ENCODE measurements around the gene AFDN. TPM values are rescaled to one million over a fixed set of nuclear protein-coding genes. Genes with fewer than 3 reads are reported as not detected.
"Not testable (repeated sequence)": the region's sequence is repeated elsewhere in the genome, so short reads cannot be mapped to it uniquely, and the experiment has no call there.

The AFDN gene
- total RNA-seq, 8 experiments from 2014 or later = 18.1 to 161 (median 103) TPM

GRCh38 chr6:167997642-167998041 lies 170.9 kb downstream of the AFDN start, which contains the start of gene KIF25:
Gene KIF25 (plus strand): TSS chr6:167997671. CDS start chr6:168029586, 31,915 bp downstream.
- H3K27ac ChIP-seq = peak within 1 kb of the TSS in 1 of 2 donors; percentile 60
- in situ Hi-C loops (cut with MboI; ENCODE audit: low pct_unique_long_range_greater_than_20kb in 2 of 9, low sequenced_read_pairs in 9 of 9, unreplicated experiment in 9 of 9) = no loop called here
- 0 to 100% (median 89%) methylated on average over 1 to 8 of the region's 9 CpGs; no CpG with 5 or more reads in 3 of the 10 experiments for WGBS, 10 experiments
- peaks cover 13 to 17% of the 10 kb centered on the region in 2 donors for H3K4me1 ChIP-seq (replicated peaks in 1 of 2)
- no peak for ATAC-seq (replicated peaks in 6 of 8)
- no peak within 1 kb of the TSS for H3K4me3 ChIP-seq

GRCh38 chr6:167998215-167998614 lies 171.5 kb downstream of the AFDN start:
- 35 to 100% (median 88%) methylated on average over 1 to 5 of the region's 5 CpGs; no CpG with 5 or more reads in 4 of the 10 experiments for WGBS, 10 experiments
- Histone ChIP-seq H3K4me3 (no peak overlapping the region), H3K27ac (no peak overlapping the region), H3K4me1 (replicated peaks in 1 of 2) (peaks cover 19 to 22% of the 10 kb centered on the region in 2 donors)
- in situ Hi-C loops (cut with MboI; ENCODE audit: low pct_unique_long_range_greater_than_20kb in 2 of 9, low sequenced_read_pairs in 9 of 9, unreplicated experiment in 9 of 9) = no loop called here
- ATAC-seq (replicated peaks in 6 of 8) = peak in 4 of 8 experiments; percentile 24 to 53 (median 34)

GRCh38 chr6:168000198-168001028 lies 173.7 kb downstream of the AFDN start:
- in situ Hi-C loops (cut with MboI; ENCODE audit: low pct_unique_long_range_greater_than_20kb in 2 of 9, low sequenced_read_pairs in 9 of 9, unreplicated experiment in 9 of 9) = no loop called here
- H3K4me1 ChIP-seq (replicated peaks in 1 of 2) = peaks cover 19 to 22% of the 10 kb centered on the region in 2 donors
- no peak overlapping the region for H3K27ac ChIP-seq
- no peak for ATAC-seq (replicated peaks in 6 of 8)
- 65 to 93% (median 85%) methylated on average over 1 to 4 of the region's 13 CpGs; no CpG with 5 or more reads in 4 of the 10 experiments for WGBS, 10 experiments
- H3K4me3 ChIP-seq = no peak overlapping the region

- Histone ChIP-seq H3K27ac (no peak overlapping the region), H3K4me1 (replicated peaks in 1 of 2) (peaks cover 19 to 22% of the 10 kb centered on the region in 2 donors), H3K4me3 (no peak overlapping the region)
- in situ Hi-C loops (cut with MboI; ENCODE audit: low pct_unique_long_range_greater_than_20kb in 2 of 9, low sequenced_read_pairs in 9 of 9, unreplicated experiment in 9 of 9) = no loop called here
- no peak for ATAC-seq (replicated peaks in 6 of 8)
- 70 to 100% (median 90%) methylated on average over 2 to 9 of the region's 10 CpGs; no CpG with 5 or more reads in 1 of the 10 experiments for WGBS, 10 experiments
These were observed 174.3 kb downstream of the AFDN start for GRCh38 chr6:168001029-168001332.

- H3K4me3 ChIP-seq; in situ Hi-C loops (cut with MboI; ENCODE audit: low pct_unique_long_range_greater_than_20kb in 2 of 9, low sequenced_read_pairs in 9 of 9, unreplicated experiment in 9 of 9); H3K27ac ChIP-seq; ATAC-seq (replicated peaks in 6 of 8): not testable (repeated sequence)
- peaks cover 17 to 19% of the 10 kb centered on the region in 2 donors for H3K4me1 ChIP-seq (replicated peaks in 1 of 2)
- WGBS, 10 experiments = 90 to 100% methylated on average over 1 to 2 of the region's 21 CpGs; no CpG with 5 or more reads in 8 of the 10 experiments
These were observed 174.8 kb downstream of the AFDN start for GRCh38 chr6:168001514-168001913.

- H3K4me1 ChIP-seq (replicated peaks in 1 of 2) = peaks cover 12 to 13% of the 10 kb centered on the region in 2 donors
- in situ Hi-C loops (cut with MboI; ENCODE audit: low pct_unique_long_range_greater_than_20kb in 2 of 9, low sequenced_read_pairs in 9 of 9, unreplicated experiment in 9 of 9) = no loop called here
- ATAC-seq (replicated peaks in 6 of 8) = peak in 3 of 8 experiments; percentile 86 to 94 (median 91)
- H3K27ac ChIP-seq = no peak overlapping the region
- WGBS, 10 experiments = 65 to 100% (median 84%) methylated on average over 2 to 6 of the region's 6 CpGs
- no peak overlapping the region for H3K4me3 ChIP-seq
These were observed 176.1 kb downstream of the AFDN start for GRCh38 chr6:168002804-168003203.

GRCh38 chr6:168004023-168004422 lies 177.3 kb downstream of the AFDN start:
- no peak overlapping the region for H3K4me3 ChIP-seq
- in situ Hi-C loops (cut with MboI; ENCODE audit: low pct_unique_long_range_greater_than_20kb in 2 of 9, low sequenced_read_pairs in 9 of 9, unreplicated experiment in 9 of 9) = no loop called here
- H3K4me1 ChIP-seq (replicated peaks in 1 of 2) = peaks cover 7 to 8% of the 10 kb centered on the region in 2 donors
- H3K27ac ChIP-seq = no peak overlapping the region
- 58 to 100% (median 81%) methylated on average over 2 to 7 of the region's 7 CpGs; no CpG with 5 or more reads in 2 of the 10 experiments for WGBS, 10 experiments
- no peak for ATAC-seq (replicated peaks in 6 of 8)

- Histone ChIP-seq H3K27ac (no peak overlapping the region), H3K4me1 (replicated peaks in 1 of 2) (peaks cover 7 to 8% of the 10 kb centered on the region in 2 donors), H3K4me3 (no peak overlapping the region)
- 70 to 100% (median 78%) methylated on average over 1 to 3 of the region's 11 CpGs; no CpG with 5 or more reads in 6 of the 10 experiments for WGBS, 10 experiments
- in situ Hi-C loops (cut with MboI; ENCODE audit: low pct_unique_long_range_greater_than_20kb in 2 of 9, low sequenced_read_pairs in 9 of 9, unreplicated experiment in 9 of 9) = no loop called here
- ATAC-seq (replicated peaks in 6 of 8) = no peak
These were observed 178.2 kb downstream of the AFDN start for GRCh38 chr6:168004945-168005344.

- Histone ChIP-seq H3K4me1 (replicated peaks in 1 of 2) (peaks cover 7 to 8% of the 10 kb centered on the region in 2 donors), H3K27ac (no peak overlapping the region), H3K4me3 (no peak overlapping the region)
- in situ Hi-C loops (cut with MboI; ENCODE audit: low pct_unique_long_range_greater_than_20kb in 2 of 9, low sequenced_read_pairs in 9 of 9, unreplicated experiment in 9 of 9) = no loop called here
- ATAC-seq (replicated peaks in 6 of 8) = no peak
- 73 to 100% (median 85%) methylated on average over 1 to 6 of the region's 6 CpGs; no CpG with 5 or more reads in 4 of the 10 experiments for WGBS, 10 experiments
These were observed 179.1 kb downstream of the AFDN start for GRCh38 chr6:168005796-168006195.

- WGBS, 10 experiments = 0 to 100% (median 75%) methylated on average over 1 to 3 of the region's 3 CpGs; no CpG with 5 or more reads in 1 of the 10 experiments
- H3K4me3 ChIP-seq = no peak overlapping the region
- peaks cover 3 to 4% of the 10 kb centered on the region in 2 donors for H3K4me1 ChIP-seq (replicated peaks in 1 of 2)
- no peak overlapping the region for H3K27ac ChIP-seq
- ATAC-seq (replicated peaks in 6 of 8) = peak in 3 of 8 experiments; percentile 36 to 98 (median 91)
- in situ Hi-C loops (cut with MboI; ENCODE audit: low pct_unique_long_range_greater_than_20kb in 2 of 9, low sequenced_read_pairs in 9 of 9, unreplicated experiment in 9 of 9) = no loop called here
These were observed 181.1 kb downstream of the AFDN start for GRCh38 chr6:168007592-168008338.

- WGBS, 10 experiments = 21 to 100% (median 76%) methylated on average over 2 to 3 of the region's 3 CpGs
- in situ Hi-C loops (cut with MboI; ENCODE audit: low pct_unique_long_range_greater_than_20kb in 2 of 9, low sequenced_read_pairs in 9 of 9, unreplicated experiment in 9 of 9) = no loop called here
These were observed 182.6 kb downstream of the AFDN start for GRCh38 chr6:168009331-168009730.

GRCh38 chr6:168011291-168011690 lies 184.6 kb downstream of the AFDN start:
- ATAC-seq (replicated peaks in 6 of 8) = no peak
- Histone ChIP-seq H3K4me3 (no peak overlapping the region), H3K27ac (no peak overlapping the region), H3K4me1 (replicated peaks in 1 of 2) (no peaks in the 10 kb centered on the region)
- in situ Hi-C loops (cut with MboI; ENCODE audit: low pct_unique_long_range_greater_than_20kb in 2 of 9, low sequenced_read_pairs in 9 of 9, unreplicated experiment in 9 of 9) = no loop called here
- WGBS, 10 experiments = 33 to 90% (median 72%) methylated on average over 1 of the region's 1 CpG

More at GRCh38 chr6:168009331-168009730, 182.6 kb downstream of the AFDN start:
- no peak overlapping the region for H3K27ac ChIP-seq
- no peak for ATAC-seq (replicated peaks in 6 of 8)
- H3K4me3 ChIP-seq = no peak overlapping the region
- no peaks in the 10 kb centered on the region for H3K4me1 ChIP-seq (replicated peaks in 1 of 2)

Measured in motor neuron (in vitro differentiated cells).